GM11168 (cell line): ENCODE data around the gene LMBRD1.
"Not testable (repeated sequence)": the region's sequence is repeated elsewhere in the genome, so short reads cannot be mapped to it uniquely, and the experiment has no call there.

ENCODE experiments used
- in situ Hi-C: fragments of 300-500 bp; cut with MboI; formaldehyde crosslinking; loops from one replicate; pipeline ENCODE4 v1.12.0; 2022; ENCODE audit warnings: low sequenced_read_pairs; ENCODE audit not compliant: unreplicated experiment

The LMBRD1 gene

GRCh38 chr6:69796642-69797390, at the start of gene LMBRD1:
LMBRD1 (minus strand) TSS chr6:69797010; CDS start chr6:69796881, 129 bp downstream.
- in situ Hi-C loops: no loop called here

- in situ Hi-C loops: no loop called here
Observed at GRCh38 chr6:69846312-69846711, 49.5 kb upstream of the LMBRD1 start.

GRCh38 chr6:69843189-69843588, 46.4 kb upstream of the LMBRD1 start:
- in situ Hi-C loops: no loop called here

- in situ Hi-C loops: no loop called here
Observed at GRCh38 chr6:69841862-69842261, 45.1 kb upstream of the LMBRD1 start.

GRCh38 chr6:69835414-69836179, 38.8 kb upstream of the LMBRD1 start:
- in situ Hi-C loops: loop anchor here (10.0 kb wide), 1 partner anchor 279 kb away; no protein-coding TSS in a partner anchor

- in situ Hi-C loops: loop anchor here (10.0 kb wide), 1 partner anchor 282 kb away; no protein-coding TSS in a partner anchor
Observed at GRCh38 chr6:69832558-69832957, 35.7 kb upstream of the LMBRD1 start.

GRCh38 chr6:69827276-69827893, 30.6 kb upstream of the LMBRD1 start:
- in situ Hi-C loops: no loop called here

GRCh38 chr6:69825904-69826303, 29.1 kb upstream of the LMBRD1 start:
- in situ Hi-C loops: no loop called here

GRCh38 chr6:69824355-69824754, 27.5 kb upstream of the LMBRD1 start:
- in situ Hi-C loops: not testable (repeated sequence)

GRCh38 chr6:69820438-69820837, 23.6 kb upstream of the LMBRD1 start:
- in situ Hi-C loops: no loop called here

GRCh38 chr6:69820018-69820417, 23.2 kb upstream of the LMBRD1 start:
- in situ Hi-C loops: no loop called here

GRCh38 chr6:69819138-69819537, 22.3 kb upstream of the LMBRD1 start:
- in situ Hi-C loops: no loop called here

GRCh38 chr6:69818223-69818930, 21.6 kb upstream of the LMBRD1 start:
- in situ Hi-C loops: no loop called here

- in situ Hi-C loops: no loop called here
Observed at GRCh38 chr6:69817358-69817757, 20.5 kb upstream of the LMBRD1 start.

- in situ Hi-C loops: no loop called here
Observed at GRCh38 chr6:69816569-69816968, 19.8 kb upstream of the LMBRD1 start.

GRCh38 chr6:69816026-69816425, 19.2 kb upstream of the LMBRD1 start:
- in situ Hi-C loops: no loop called here

- in situ Hi-C loops: no loop called here
Observed at GRCh38 chr6:69813508-69813907, 16.7 kb upstream of the LMBRD1 start.

GRCh38 chr6:69812746-69813427, 16.1 kb upstream of the LMBRD1 start:
- in situ Hi-C loops: no loop called here

GRCh38 chr6:69802995-69803394, 6.2 kb upstream of the LMBRD1 start:
- in situ Hi-C loops: no loop called here

GRCh38 chr6:69801711-69802110, 4.9 kb upstream of the LMBRD1 start:
- in situ Hi-C loops: no loop called here
